GM21576 (cell line): ENCODE data around the gene B9D1.
A peak's percentile ranks its signal among the peaks of the same experiment; 100 is the strongest.

Experiments used
- ATAC-seq: cut with Tn5 transposase; IDR thresholded peaks from one replicate; pipeline ENCODE4 v1.9.1; 2021; ENCODE audit warnings: mild to moderate bottlenecking, moderate library complexity; ENCODE audit not compliant: unreplicated experiment

Gene B9D1

DNA sequence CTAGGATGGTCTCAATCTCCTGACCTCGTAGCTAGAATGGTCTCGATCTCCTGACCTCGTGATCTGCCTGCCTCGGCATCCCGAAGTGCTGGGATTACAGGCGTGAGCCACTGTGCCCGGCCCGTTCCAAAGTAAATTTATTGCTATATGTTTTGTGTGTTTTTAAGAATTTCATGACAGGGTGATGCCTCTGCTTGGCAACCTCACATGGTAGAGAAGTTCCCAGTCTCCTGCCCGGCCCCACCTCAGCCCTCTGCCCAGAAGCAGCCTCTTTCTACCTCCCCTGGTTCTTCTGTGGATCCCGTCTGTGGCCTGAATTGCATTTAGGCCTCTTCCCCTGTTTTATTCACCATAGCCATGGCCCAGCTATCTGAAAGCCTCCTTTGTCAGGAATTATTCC lies 55.0 kb downstream of the B9D1 start:
- ATAC-seq, result no peak

- ATAC-seq, result peak; percentile 83
Measured at GRCh38 chr17:19306160-19307111, 56.1 kb downstream of the B9D1 start.

GRCh38 chr17:19305761-19306159 lies 56.8 kb downstream of the B9D1 start:
- no peak for ATAC-seq

DNA sequence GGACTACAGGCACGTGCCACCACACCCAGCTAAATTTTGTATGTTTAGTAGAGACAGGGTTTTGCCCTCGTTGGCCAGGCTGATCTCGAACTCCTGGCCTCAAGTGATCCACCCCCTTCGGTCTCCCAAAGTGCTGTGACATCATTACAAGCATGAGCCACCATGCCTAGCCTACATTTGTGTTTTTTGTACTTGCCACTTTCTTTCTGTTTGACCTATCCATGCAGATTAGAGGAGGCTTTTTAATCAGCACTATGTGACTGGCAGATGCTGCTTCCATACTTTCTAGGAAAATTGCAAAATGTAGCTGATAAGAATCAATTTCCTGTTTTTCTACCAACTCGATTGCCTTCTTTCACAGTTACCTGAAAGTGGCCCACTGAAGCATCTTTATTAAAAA lies 57.3 kb downstream of the B9D1 start:
- no peak for ATAC-seq

DNA sequence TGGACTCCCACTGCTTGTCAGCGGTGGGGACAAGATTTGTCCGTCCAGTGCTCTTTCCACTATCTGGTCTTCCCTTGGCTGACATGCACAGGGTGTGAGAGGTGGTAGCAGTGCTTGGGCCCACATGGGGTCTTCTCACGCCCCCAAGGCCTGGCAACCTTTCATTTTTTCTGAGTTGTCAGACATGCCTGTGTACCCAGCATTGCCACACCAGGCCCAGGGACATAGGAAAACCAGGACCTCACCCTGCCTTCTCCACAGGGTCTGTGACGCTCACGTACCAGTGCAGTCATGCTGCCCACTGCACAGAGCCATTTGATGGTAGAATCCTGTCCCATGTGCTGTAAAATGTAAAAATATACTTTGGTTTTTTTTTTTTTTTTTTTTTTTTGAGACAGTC lies 57.8 kb downstream of the B9D1 start:
- ATAC-seq, result no peak

- ATAC-seq, result no peak
Measured at GRCh38 chr17:19304209-19304608, 58.3 kb downstream of the B9D1 start.

DNA sequence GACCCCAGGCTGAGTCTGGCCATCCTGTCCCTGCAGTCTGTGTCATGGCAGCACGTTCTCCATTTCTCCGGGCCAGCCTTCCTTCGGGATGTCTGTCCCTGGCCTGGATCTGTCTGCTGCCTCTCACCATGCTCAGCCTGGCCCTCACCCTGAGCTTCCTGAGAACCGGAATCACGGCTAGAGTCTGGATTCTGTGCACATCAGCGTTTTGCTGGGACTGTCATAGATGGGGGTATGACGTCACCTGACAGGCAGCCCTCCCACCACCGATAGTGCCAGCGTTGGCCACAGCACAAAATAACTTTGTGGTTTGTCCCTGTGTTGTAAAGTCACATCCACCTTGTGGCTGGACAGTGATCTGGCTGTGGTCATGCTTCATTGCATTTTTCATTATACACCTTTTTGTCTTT lies 59.2 kb downstream of the B9D1 start:
- ATAC-seq, result no peak

- no peak for ATAC-seq
Measured at GRCh38 chr17:19302791-19303331, 59.7 kb downstream of the B9D1 start.

- ATAC-seq, result no peak
Measured at GRCh38 chr17:19301973-19302372, 60.5 kb downstream of the B9D1 start.

GRCh38 chr17:19301274-19301951 lies 61.1 kb downstream of the B9D1 start:
- ATAC-seq, result no peak

GRCh38 chr17:19299866-19300265 lies 62.7 kb downstream of the B9D1 start:
- ATAC-seq, result no peak

GRCh38 chr17:19299214-19299747 lies 63.2 kb downstream of the B9D1 start:
- ATAC-seq, result no peak

- ATAC-seq, result no peak
Measured at GRCh38 chr17:19298569-19299213, 63.8 kb downstream of the B9D1 start.

DNA sequence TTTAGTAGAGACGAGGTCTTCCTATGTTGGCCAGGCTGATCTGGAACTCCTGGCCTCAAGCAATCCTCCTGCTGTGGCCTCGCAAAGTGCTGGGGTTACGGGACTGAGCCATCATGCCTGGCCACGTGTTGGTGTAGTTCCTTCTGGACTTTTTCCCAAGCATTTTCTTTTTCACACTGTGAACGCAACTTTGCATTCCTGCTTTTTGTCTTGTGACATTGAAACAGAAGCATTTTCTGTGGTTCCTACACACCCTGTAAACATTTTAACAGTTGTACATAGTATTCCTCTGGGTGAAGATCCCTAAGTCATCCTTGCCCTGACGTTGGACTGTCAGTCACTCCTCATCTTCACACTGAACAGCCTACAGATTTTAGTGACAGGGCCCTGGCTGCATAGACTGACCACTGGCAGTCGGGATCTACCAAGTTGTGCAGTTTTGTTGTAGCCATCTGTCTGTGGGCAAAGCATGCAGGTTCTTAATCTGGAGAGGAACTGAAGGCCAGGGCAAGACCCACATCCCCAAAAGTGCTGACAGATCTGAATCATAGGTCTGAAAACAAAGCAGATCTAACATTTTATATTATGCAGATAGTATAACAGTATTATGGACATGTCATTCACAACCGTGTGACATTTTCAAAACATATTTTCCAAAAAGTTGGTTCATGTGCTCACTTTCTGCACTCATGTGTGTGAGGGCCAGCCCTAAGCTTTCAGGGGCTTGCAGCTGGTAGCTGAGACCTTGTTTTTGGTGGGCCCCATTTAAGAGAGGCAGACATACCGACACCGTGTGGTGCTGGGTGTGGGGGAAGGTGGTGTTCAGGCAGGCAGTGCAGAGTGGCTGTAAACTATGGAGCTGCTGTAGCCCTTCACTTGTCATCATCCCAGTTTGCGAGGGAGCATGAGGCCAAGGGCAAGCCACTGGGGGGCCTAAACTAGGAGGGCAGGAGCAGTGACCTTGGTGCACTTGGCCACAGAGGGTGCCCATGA lies 65.4 kb downstream of the B9D1 start:
- ATAC-seq, result no peak

DNA sequence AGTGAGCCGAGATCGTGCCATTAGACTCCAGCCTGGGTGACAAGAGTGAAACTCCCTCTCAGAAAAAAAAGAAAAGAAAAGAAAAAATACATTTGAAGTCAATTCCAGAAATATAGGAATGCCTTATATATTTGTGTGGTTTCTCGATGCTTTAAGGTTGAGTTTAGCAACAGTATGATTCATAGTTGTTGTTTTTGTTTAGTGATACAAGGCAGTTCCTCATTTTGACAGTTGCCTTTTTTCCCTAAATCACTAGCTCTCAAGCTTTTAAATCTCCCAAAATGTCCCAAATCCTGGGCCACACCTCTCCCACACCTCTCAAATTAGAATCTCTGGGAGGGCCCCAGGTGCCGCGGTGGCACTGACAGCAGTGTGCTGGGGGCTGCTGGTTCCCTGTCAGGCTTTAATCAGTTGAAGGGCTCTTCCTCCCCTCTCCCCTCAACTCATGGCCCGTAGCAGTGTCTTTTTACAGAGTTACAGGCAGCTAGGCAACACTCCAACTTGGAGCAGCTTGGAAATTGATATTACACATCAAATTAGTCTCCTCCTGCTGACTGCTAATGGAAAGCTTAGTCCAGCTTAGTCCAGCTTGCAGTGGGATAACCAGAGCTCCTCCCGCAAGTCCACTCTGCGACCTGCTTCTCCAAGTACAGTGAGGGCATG lies 66.9 kb downstream of the B9D1 start:
- no peak for ATAC-seq

GRCh38 chr17:19294443-19294842 lies 68.1 kb downstream of the B9D1 start:
- ATAC-seq, result no peak
